ENCODE data around the gene APIP. TPM values are rescaled to one million over a fixed set of nuclear protein-coding genes. Genes with fewer than 3 reads are reported as not detected.
A peak's percentile ranks its signal among the peaks of the same experiment; 100 is the strongest.
"Not testable (repeated sequence)": the region's sequence is repeated elsewhere in the genome, so short reads cannot be mapped to it uniquely, and the experiment has no call there.

The APIP gene
- total RNA-seq, 4 donors from 2014 or later: 22.5 to 49.1 (median 31.5) TPM

- in situ Hi-C loops (cut with MboI; ENCODE audit: low sequenced_read_pairs in 4 of 4) (no loop called here), intact Hi-C loops (cut with DNase I; ENCODE audit: low total_unique reads) (no loop called here)
- no peak for DNase-seq
- no peaks in the 10 kb centered on the region for H3K27me3 ChIP-seq
- peaks cover 0 to 3% (median 0%) of the 10 kb centered on the region in 3 donors for H3K9me3 ChIP-seq
- no peak for TF ChIP-seq POLR2A (IDR thresholded peaks at IDR 0.05)
- no peak for TF ChIP-seq CTCF (IDR thresholded peaks at IDR 0.05 in 4 of 5, conservative IDR thresholded peaks at IDR 0.05 in 1 of 5)
- no peak overlapping the region for H3K27ac ChIP-seq
- no peak for ATAC-seq
- no peaks in the 10 kb centered on the region for H3K36me3 ChIP-seq
- no peak overlapping the region for H3K4me3 ChIP-seq
- peaks cover 50 to 51% of the 10 kb centered on the region in 2 donors for H3K4me1 ChIP-seq
Observed at GRCh38 chr11:34904421-34904955, 11.7 kb downstream of the APIP start.

GRCh38 chr11:34899633-34900016, 16.6 kb downstream of the APIP start:
- TF ChIP-seq POLR2A (IDR thresholded peaks at IDR 0.05): no peak
- no peak for TF ChIP-seq CTCF (IDR thresholded peaks at IDR 0.05 in 4 of 5, conservative IDR thresholded peaks at IDR 0.05 in 1 of 5)
- intact Hi-C loops (cut with DNase I; ENCODE audit: low total_unique reads): no loop called here
- DNase-seq (no peak), ATAC-seq (no peak)
- peaks cover 11 to 19% of the 10 kb centered on the region in 2 donors for H3K4me1 ChIP-seq
- no peaks in the 10 kb centered on the region for H3K36me3 ChIP-seq
- in situ Hi-C loops (cut with MboI; ENCODE audit: low sequenced_read_pairs in 4 of 4): loop anchor here in 1 of 4 donors (5.0 kb wide), 1 partner anchor 312 kb away; no protein-coding TSS in a partner anchor
- no peaks in the 10 kb centered on the region for H3K27me3 ChIP-seq
- H3K9me3 ChIP-seq: peaks cover 0 to 7% (median 0%) of the 10 kb centered on the region in 3 donors
- no peak overlapping the region for H3K27ac ChIP-seq
- H3K4me3 ChIP-seq: no peak overlapping the region

GRCh38 chr11:34898474-34898873, 17.7 kb downstream of the APIP start:
- H3K4me1 ChIP-seq: peaks cover 11 to 13% of the 10 kb centered on the region in 2 donors
- no peak overlapping the region for H3K4me3 ChIP-seq
- DNase-seq: peak in 1 of 2 donors; percentile 25
- peaks cover 0 to 7% (median 0%) of the 10 kb centered on the region in 3 donors for H3K9me3 ChIP-seq
- H3K36me3 ChIP-seq: no peaks in the 10 kb centered on the region
- no peak overlapping the region for H3K27ac ChIP-seq
- intact Hi-C loops (cut with DNase I; ENCODE audit: low total_unique reads): no loop called here
- no peaks in the 10 kb centered on the region for H3K27me3 ChIP-seq
- TF ChIP-seq CTCF (IDR thresholded peaks at IDR 0.05 in 4 of 5, conservative IDR thresholded peaks at IDR 0.05 in 1 of 5) (no peak), POLR2A (IDR thresholded peaks at IDR 0.05) (no peak)
- in situ Hi-C loops (cut with MboI; ENCODE audit: low sequenced_read_pairs in 4 of 4): loop anchor here in 1 of 4 donors (5.0 kb wide), 1 partner anchor 311 kb away; no protein-coding TSS in a partner anchor
- peak in 1 of 2 donors; percentile 75 for ATAC-seq

GRCh38 chr11:34897171-34897870, 18.9 kb downstream of the APIP start:
- H3K27ac ChIP-seq: no peak overlapping the region
- peaks cover 0 to 7% (median 0%) of the 10 kb centered on the region in 3 donors for H3K9me3 ChIP-seq
- H3K36me3 ChIP-seq: no peaks in the 10 kb centered on the region
- H3K4me3 ChIP-seq: no peak overlapping the region
- H3K27me3 ChIP-seq: no peaks in the 10 kb centered on the region
- peaks cover 5 to 9% of the 10 kb centered on the region in 2 donors for H3K4me1 ChIP-seq
- DNase-seq (no peak), ATAC-seq (no peak)
- TF ChIP-seq CTCF (IDR thresholded peaks at IDR 0.05 in 4 of 5, conservative IDR thresholded peaks at IDR 0.05 in 1 of 5) (no peak), POLR2A (IDR thresholded peaks at IDR 0.05) (no peak)
- intact Hi-C loops (cut with DNase I; ENCODE audit: low total_unique reads): no loop called here
- in situ Hi-C loops (cut with MboI; ENCODE audit: low sequenced_read_pairs in 4 of 4): loop anchor here in 1 of 4 donors (5.0 kb wide), 1 partner anchor 310 kb away; no protein-coding TSS in a partner anchor

- in situ Hi-C loops (cut with MboI; ENCODE audit: low sequenced_read_pairs in 4 of 4): loop anchor here in 1 of 4 donors (5.0 kb wide), 1 partner anchor 309 kb away; no protein-coding TSS in a partner anchor
Observed at GRCh38 chr11:34896191-34896590, 20.0 kb downstream of the APIP start.

More at GRCh38 chr11:34896191-34896590, 20.0 kb downstream of the APIP start:
- ATAC-seq; H3K27ac ChIP-seq; DNase-seq; H3K27me3 ChIP-seq; H3K36me3 ChIP-seq; H3K9me3 ChIP-seq; H3K4me3 ChIP-seq; H3K4me1 ChIP-seq; intact Hi-C loops (cut with DNase I; ENCODE audit: low total_unique reads): not testable (repeated sequence)
